Measurements from ENCODE around the gene DLX3.

The DLX3 gene

DNA sequence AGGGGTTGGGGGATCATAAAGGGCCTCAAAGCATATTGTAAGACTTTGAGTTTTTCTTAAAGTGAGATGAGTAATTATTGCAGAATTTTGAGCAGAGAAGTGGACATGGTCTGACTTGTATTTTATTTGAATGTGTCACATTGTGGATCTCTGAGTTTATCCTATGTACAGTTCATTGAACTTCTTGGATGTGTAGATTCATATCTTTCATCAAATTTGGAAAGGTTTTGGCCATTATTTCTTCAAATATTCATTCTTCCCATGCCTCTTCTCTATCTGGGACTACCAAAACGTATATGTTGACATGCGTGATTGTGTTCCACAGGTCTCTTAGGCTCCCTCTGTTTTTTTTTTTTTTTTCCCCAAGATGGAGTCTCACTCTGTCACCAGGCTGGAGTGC is 14.3 kb upstream of the DLX3 start:
- Histone ChIP-seq H3K27ac (ENCODE audit: low read depth, low read length) (no peak overlapping the region), H3K9me3 (ENCODE audit: control insufficient read depth in 5 of 5, low read length in 5 of 5) (peaks cover 2 to 26% (median 18%) of the 10 kb centered on the region in 5 donors), H3K9ac (ENCODE audit: low read length in 5 of 5) (no peak overlapping the region), H3K4me3 (ENCODE audit: low read depth in 1 of 5, low read length in 5 of 5) (no peak overlapping the region), H3K27me3 (ENCODE audit: control insufficient read depth in 5 of 5, insufficient read depth in 4 of 5, low read length in 5 of 5) (no peaks in the 10 kb centered on the region), H3K36me3 (ENCODE audit: control insufficient read depth in 5 of 5, insufficient read depth in 5 of 5, low read length in 5 of 5) (no peaks in the 10 kb centered on the region), H3K4me1 (ENCODE audit: control insufficient read depth in 5 of 5, insufficient read depth in 5 of 5, low read length in 5 of 5) (no peaks in the 10 kb centered on the region)

DNA sequence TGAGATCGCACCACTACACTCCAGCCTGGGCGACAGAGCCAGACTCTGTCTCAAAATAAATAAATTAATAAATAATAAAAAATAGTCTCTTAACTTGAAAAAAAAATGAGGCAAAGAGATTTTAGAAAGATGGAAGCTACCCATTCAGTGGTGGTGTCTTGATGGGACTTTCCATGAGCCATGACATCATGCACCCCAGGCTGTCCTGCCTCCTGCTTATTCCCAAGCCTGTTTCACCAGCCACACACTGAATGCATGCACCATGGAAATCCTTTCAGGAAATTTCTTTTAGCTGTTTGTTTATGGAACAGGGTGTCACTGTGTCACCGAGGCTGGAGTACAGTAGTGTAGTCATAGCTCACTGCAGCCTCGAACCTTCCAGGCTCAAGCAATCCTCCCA is 8.9 kb upstream of the DLX3 start:
- Histone ChIP-seq H3K9me3 (ENCODE audit: control insufficient read depth in 5 of 5, low read length in 5 of 5) (peaks cover under 1 to 3% (median 2%) of the 10 kb centered on the region in 5 donors), H3K27me3 (ENCODE audit: control insufficient read depth in 5 of 5, insufficient read depth in 4 of 5, low read length in 5 of 5) (peaks cover 18 to 32% (median 21%) of the 10 kb centered on the region in 5 donors), H3K4me3 (ENCODE audit: low read depth in 1 of 5, low read length in 5 of 5) (no peak overlapping the region), H3K4me1 (ENCODE audit: control insufficient read depth in 5 of 5, insufficient read depth in 5 of 5, low read length in 5 of 5) (no peaks in the 10 kb centered on the region), H3K36me3 (ENCODE audit: control insufficient read depth in 5 of 5, insufficient read depth in 5 of 5, low read length in 5 of 5) (no peaks in the 10 kb centered on the region), H3K9ac (ENCODE audit: low read length in 5 of 5) (no peak overlapping the region), H3K27ac (ENCODE audit: low read depth, low read length) (no peak overlapping the region)

DNA sequence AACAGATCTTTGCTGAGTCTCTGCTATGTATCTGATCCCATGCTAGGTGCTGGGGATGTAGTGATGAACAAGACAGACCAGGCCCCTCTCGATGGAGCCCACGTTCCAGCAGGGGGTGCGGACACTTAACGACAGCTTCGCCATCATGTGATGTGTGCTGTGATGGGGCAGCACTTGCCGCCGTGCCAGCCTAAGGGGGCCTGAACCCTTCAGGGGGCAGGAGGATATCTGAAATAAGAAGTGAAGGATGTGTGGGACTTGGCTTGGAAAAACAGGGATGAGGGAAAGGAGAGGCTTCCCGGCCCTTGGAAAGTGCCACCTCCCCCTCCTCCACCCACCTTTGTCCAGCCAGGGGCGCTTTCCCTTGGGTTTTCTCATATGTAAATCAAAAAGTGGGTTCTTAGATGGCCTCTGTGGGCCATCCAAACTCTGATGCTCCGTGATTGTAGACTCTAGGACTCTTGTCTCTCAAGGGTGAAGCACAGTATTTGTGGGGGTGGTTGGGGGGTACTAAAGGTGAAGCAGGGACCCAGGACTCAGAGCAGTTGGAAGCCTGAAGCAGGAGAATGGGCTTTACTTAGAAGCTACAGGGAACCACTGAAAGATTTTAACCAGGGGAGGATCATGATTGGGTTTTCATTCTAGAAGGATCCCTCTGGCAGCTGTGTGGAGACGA is 4.0 kb upstream of the DLX3 start:
- Histone ChIP-seq H3K27ac (ENCODE audit: low read depth, low read length) (no peak overlapping the region), H3K9ac (ENCODE audit: low read length in 5 of 5) (no peak overlapping the region)

DNA sequence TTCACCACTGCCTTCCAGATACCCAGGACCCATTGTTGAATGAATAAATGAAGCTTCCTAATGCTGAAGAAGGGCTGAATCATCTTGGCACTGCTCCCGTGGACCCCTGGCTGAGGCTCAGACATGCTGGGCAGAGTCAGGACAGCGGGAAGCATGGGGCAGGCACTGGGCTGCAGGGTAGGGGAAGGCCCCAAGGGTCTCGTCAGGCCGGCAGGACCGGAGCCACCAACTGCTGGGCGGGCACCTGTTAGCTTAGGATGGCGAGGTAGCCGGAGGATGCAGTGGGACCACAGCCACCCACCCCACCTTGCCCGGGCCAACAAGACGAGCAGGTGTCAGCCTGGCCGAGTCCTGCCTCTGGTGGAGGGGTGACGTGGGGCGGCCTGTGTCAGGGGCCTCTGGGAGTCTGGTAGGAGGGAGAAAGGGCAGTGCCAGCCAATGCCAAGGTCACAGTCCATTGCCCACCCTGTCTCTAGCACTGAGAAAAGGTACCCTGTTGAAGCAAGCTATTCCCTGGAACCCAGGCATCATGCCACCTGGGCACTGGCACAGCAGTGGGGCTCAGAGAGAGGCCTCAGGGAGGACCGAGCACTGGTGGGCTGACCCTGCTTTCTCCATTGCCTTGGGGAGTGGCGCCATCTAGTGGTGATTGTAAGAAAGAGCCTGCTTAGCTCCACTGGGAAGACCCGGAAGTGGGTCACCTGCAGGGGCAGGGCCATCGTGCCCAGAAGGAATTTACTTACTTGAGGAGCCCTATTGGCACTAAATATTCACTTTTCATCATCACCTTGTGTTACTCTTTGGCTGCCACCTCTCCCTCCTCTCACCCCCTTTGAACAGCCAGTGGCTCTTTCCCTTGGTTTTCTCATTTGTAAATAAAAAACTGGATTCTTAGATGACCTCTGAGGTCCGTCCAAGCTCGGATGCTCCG is 3.0 kb upstream of the DLX3 start:
- Histone ChIP-seq H3K27ac (ENCODE audit: low read depth, low read length) (no peak overlapping the region), H3K4me3 (ENCODE audit: low read depth in 1 of 5, low read length in 5 of 5) (no peak overlapping the region), H3K4me1 (ENCODE audit: control insufficient read depth in 5 of 5, insufficient read depth in 5 of 5, low read length in 5 of 5) (peaks cover 0 to 37% (median 30%) of the 10 kb centered on the region in 5 donors), H3K9ac (ENCODE audit: low read length in 5 of 5) (no peak overlapping the region), H3K36me3 (ENCODE audit: control insufficient read depth in 5 of 5, insufficient read depth in 5 of 5, low read length in 5 of 5) (no peaks in the 10 kb centered on the region), H3K27me3 (ENCODE audit: control insufficient read depth in 5 of 5, insufficient read depth in 4 of 5, low read length in 5 of 5) (peaks cover 27 to 81% (median 61%) of the 10 kb centered on the region in 5 donors), H3K9me3 (ENCODE audit: control insufficient read depth in 5 of 5, low read length in 5 of 5) (peaks cover 0 to 5% (median 0%) of the 10 kb centered on the region in 5 donors)

More for the DNA sequence above, 4.0 kb upstream of the DLX3 start:
- peaks cover 32 to 73% (median 57%) of the 10 kb centered on the region in 5 donors for H3K27me3 ChIP-seq (ENCODE audit: control insufficient read depth in 5 of 5, insufficient read depth in 4 of 5, low read length in 5 of 5)
- H3K4me1 ChIP-seq (ENCODE audit: control insufficient read depth in 5 of 5, insufficient read depth in 5 of 5, low read length in 5 of 5) = peaks cover 0 to 28% (median 22%) of the 10 kb centered on the region in 5 donors
- no peak overlapping the region for H3K4me3 ChIP-seq (ENCODE audit: low read depth in 1 of 5, low read length in 5 of 5)
- H3K9me3 ChIP-seq (ENCODE audit: control insufficient read depth in 5 of 5, low read length in 5 of 5) = peaks cover 0 to 5% (median 0%) of the 10 kb centered on the region in 5 donors
- H3K36me3 ChIP-seq (ENCODE audit: control insufficient read depth in 5 of 5, insufficient read depth in 5 of 5, low read length in 5 of 5) = no peaks in the 10 kb centered on the region

DNA sequence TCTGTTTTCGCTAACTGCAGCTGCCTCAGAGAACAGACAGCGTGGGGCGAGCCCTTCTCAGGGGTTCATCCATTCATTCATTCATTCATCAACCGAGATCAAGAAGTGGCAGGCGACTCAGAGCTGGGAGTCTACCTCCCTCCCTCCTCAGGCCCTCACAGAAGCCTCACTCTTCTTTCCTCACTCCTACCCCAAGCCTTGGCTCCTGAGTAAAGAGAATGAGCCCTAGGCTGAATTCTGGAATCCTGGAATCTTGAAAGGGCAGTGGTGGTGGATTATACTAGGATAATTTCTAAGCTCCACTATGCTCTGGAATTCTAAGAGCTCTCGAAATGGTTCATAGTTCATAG is 2.3 kb upstream of the DLX3 start:
- peaks cover 0 to 40% (median 32%) of the 10 kb centered on the region in 5 donors for H3K4me1 ChIP-seq (ENCODE audit: control insufficient read depth in 5 of 5, insufficient read depth in 5 of 5, low read length in 5 of 5)
- H3K9me3 ChIP-seq (ENCODE audit: control insufficient read depth in 5 of 5, low read length in 5 of 5) = peaks cover 0 to 5% (median 0%) of the 10 kb centered on the region in 5 donors
- H3K27ac ChIP-seq (ENCODE audit: low read depth, low read length) = no peak overlapping the region
- H3K36me3 ChIP-seq (ENCODE audit: control insufficient read depth in 5 of 5, insufficient read depth in 5 of 5, low read length in 5 of 5) = no peaks in the 10 kb centered on the region
- H3K4me3 ChIP-seq (ENCODE audit: low read depth in 1 of 5, low read length in 5 of 5) = peak overlapping the region in 1 of 5 donors; percentile 53
- H3K27me3 ChIP-seq (ENCODE audit: control insufficient read depth in 5 of 5, insufficient read depth in 4 of 5, low read length in 5 of 5) = peaks cover 27 to 85% (median 67%) of the 10 kb centered on the region in 5 donors
- peak overlapping the region in 1 of 5 donors; percentile 37 for H3K9ac ChIP-seq (ENCODE audit: low read length in 5 of 5)

DNA sequence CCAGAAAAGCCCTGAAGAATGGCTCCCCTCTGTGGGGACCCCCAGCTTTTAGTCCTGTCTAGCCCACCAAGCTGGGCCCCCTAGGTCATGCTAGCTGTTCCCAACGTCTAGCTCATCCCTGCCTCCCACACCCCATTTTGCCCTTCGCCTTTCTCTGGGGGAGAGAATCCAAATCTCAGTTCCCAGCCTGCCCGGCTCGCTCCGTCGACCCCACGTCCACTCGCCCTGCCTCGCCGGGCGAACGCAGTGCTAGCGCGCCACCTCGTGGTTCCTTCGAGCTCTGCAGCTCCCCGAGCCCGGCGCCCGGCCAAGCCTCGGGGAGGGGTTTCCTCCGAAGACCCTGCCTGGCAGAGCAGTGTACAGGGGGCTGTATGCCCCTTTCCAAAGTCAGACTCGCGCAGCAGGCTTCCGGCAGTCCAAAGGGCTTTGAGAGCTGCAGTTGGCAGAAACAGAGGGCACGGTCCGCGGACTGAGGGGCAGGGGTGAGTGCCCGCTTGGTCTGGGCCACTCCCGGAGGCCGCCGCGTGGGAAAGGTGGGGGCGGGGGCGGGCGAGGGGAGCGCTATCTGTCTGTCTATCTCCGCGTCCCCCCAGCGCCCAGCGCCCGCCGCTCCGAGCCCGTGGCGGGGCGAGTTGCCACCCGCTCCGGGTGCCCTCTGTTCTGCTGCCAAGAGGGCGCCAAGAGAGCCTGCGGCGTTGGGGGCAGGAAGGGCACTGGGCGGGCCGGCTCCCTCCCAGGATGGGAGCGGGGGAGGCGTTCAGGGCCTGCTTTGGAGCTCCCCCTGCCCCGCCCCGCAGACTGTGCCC is 1.7 kb upstream of the DLX3 start:
- Histone ChIP-seq H3K27me3 (ENCODE audit: control insufficient read depth in 5 of 5, insufficient read depth in 4 of 5, low read length in 5 of 5) (peaks cover 27 to 85% (median 68%) of the 10 kb centered on the region in 5 donors), H3K27ac (ENCODE audit: low read depth, low read length) (no peak overlapping the region), H3K4me3 (ENCODE audit: low read depth in 1 of 5, low read length in 5 of 5) (peak overlapping the region in 4 of 5 donors; percentile 42 to 53 (median 44)), H3K9ac (ENCODE audit: low read length in 5 of 5) (peak overlapping the region in 1 of 5 donors; percentile 37), H3K36me3 (ENCODE audit: control insufficient read depth in 5 of 5, insufficient read depth in 5 of 5, low read length in 5 of 5) (no peaks in the 10 kb centered on the region), H3K9me3 (ENCODE audit: control insufficient read depth in 5 of 5, low read length in 5 of 5) (peaks cover 0 to 5% (median 0%) of the 10 kb centered on the region in 5 donors), H3K4me1 (ENCODE audit: control insufficient read depth in 5 of 5, insufficient read depth in 5 of 5, low read length in 5 of 5) (peaks cover 0 to 40% (median 32%) of the 10 kb centered on the region in 5 donors)

DNA sequence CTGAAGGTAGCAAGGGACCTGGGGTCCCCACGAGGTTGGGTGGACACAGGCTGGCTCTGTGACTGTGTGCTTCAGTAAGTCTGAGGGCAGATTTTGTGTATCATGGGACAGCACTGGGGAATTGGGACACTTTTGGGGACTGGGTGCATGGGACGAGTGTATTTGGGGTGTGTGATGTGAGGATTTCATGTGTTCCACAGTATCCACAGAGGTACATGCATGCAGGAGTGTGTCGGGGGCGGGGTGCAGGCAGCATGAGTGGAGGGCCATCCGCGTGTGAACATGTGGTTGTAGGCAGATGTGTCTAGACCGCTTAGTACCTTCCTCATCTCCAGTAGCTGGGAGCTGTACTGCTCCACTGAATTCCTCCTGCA is 1.1 kb upstream of the DLX3 start:
- no peak overlapping the region for H3K9ac ChIP-seq (ENCODE audit: low read length in 5 of 5)
- peaks cover 22 to 85% (median 68%) of the 10 kb centered on the region in 5 donors for H3K27me3 ChIP-seq (ENCODE audit: control insufficient read depth in 5 of 5, insufficient read depth in 4 of 5, low read length in 5 of 5)
- peaks cover 0 to 5% (median 0%) of the 10 kb centered on the region in 5 donors for H3K9me3 ChIP-seq (ENCODE audit: control insufficient read depth in 5 of 5, low read length in 5 of 5)
- peaks cover 0 to 40% (median 32%) of the 10 kb centered on the region in 5 donors for H3K4me1 ChIP-seq (ENCODE audit: control insufficient read depth in 5 of 5, insufficient read depth in 5 of 5, low read length in 5 of 5)
- H3K27ac ChIP-seq (ENCODE audit: low read depth, low read length) = no peak overlapping the region
- H3K4me3 ChIP-seq (ENCODE audit: low read depth in 1 of 5, low read length in 5 of 5) = no peak overlapping the region
- no peaks in the 10 kb centered on the region for H3K36me3 ChIP-seq (ENCODE audit: control insufficient read depth in 5 of 5, insufficient read depth in 5 of 5, low read length in 5 of 5)

DNA sequence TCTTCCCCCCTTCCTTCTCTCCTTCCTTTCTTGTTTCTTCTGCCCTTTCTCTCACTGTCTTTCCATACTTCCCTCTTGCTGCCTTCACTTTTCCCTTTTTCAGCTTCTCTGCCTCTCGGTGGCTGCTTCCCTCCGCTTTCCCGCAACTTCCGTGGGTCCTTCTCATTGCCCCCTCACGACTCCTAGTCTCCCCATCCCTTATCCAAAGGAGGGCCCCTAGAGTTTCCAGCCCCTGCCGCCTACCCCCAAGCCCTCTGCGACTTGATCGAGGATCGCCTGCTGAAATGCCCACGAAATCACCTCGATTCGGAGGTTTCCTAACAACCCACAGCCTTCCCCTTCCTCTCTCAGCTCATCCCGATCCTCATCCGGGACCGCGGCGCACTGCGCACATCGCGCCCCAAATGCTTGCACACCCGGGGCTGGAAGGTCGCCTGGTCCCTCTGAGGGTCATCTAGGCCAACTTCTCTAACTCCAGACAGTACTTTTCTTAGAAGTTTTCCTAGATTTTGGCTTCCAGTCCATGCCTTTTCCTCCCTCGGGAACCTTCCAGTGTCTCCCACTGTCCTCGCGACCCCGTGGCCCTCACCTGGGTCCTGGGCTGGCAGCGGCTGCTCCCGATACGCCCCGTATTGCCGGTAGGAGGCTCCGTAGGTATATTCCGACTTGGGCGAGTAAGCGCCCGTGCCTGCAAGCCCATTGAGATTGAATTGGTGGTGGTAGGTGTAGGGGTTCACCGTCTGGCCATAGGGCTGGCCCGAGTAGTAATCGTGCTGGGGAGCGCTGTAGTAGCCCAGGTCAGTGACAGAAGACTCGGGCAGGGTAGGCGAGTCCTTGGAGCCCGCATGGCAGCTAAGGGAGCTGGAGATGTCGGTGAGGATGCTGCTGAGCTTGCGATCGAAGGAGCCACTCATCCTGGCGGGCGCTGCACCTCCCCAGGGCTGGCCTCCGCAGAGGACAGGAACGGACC is 654 bp downstream of the DLX3 start:
- Histone ChIP-seq H3K4me3 (ENCODE audit: low read depth in 1 of 5, low read length in 5 of 5) (peak overlapping the region; percentile 25 to 62 (median 48)), H3K9ac (ENCODE audit: low read length in 5 of 5) (peak overlapping the region in 2 of 5 donors; percentile 6 to 20), H3K36me3 (ENCODE audit: control insufficient read depth in 5 of 5, insufficient read depth in 5 of 5, low read length in 5 of 5) (no peaks in the 10 kb centered on the region), H3K9me3 (ENCODE audit: control insufficient read depth in 5 of 5, low read length in 5 of 5) (peaks cover 0 to 5% (median 0%) of the 10 kb centered on the region in 5 donors), H3K4me1 (ENCODE audit: control insufficient read depth in 5 of 5, insufficient read depth in 5 of 5, low read length in 5 of 5) (peaks cover 0 to 40% (median 32%) of the 10 kb centered on the region in 5 donors), H3K27ac (ENCODE audit: low read depth, low read length) (no peak overlapping the region), H3K27me3 (ENCODE audit: control insufficient read depth in 5 of 5, insufficient read depth in 4 of 5, low read length in 5 of 5) (peaks cover 15 to 88% (median 69%) of the 10 kb centered on the region in 5 donors)

Data from subcutaneous abdominal adipose tissue (tissue), 5 donors.